Right forelimb (tissue), 1 donor: ENCODE data around the gene PRR36.
"Not testable (repeated sequence)": the region's sequence is repeated elsewhere in the genome, so short reads cannot be mapped to it uniquely, and the experiment has no call there.

Source experiments
- DNase-seq: peaks from one replicate; pipeline ENCODE4 v3.0.0-alpha.2; 2018

PRR36 gene

GRCh38 chr19:7874076-7874896 lies at the start of gene PRR36:
TSS of gene PRR36 (minus strand) at chr19:7874390. CDS start at chr19:7873689, 701 bp downstream.
- no peak for DNase-seq

GRCh38 chr19:7923295-7924191 lies 49.4 kb upstream of the PRR36 start:
- DNase-seq, result no peak

- no peak for DNase-seq
These were observed 48.6 kb upstream of the PRR36 start for GRCh38 chr19:7922836-7923195.

- no peak for DNase-seq
These were observed 48.0 kb upstream of the PRR36 start for GRCh38 chr19:7921967-7922835.

- DNase-seq, result no peak
These were observed 47.2 kb upstream of the PRR36 start for GRCh38 chr19:7921302-7921966.

GRCh38 chr19:7920519-7921301 lies 46.5 kb upstream of the PRR36 start:
- peak; percentile 100 for DNase-seq

- peak; percentile 98 for DNase-seq
These were observed 45.7 kb upstream of the PRR36 start, which contains the start of gene SNAPC2 for GRCh38 chr19:7919610-7920518. TSS of gene SNAPC2 (plus strand) at chr19:7920338. CDS start at chr19:7920367, 29 bp downstream.

GRCh38 chr19:7918615-7919421 lies 44.6 kb upstream of the PRR36 start:
- no peak for DNase-seq

GRCh38 chr19:7918062-7918614 lies 43.9 kb upstream of the PRR36 start:
- not testable (repeated sequence) for DNase-seq

- DNase-seq, result no peak
These were observed 43.3 kb upstream of the PRR36 start for GRCh38 chr19:7917267-7918061.

GRCh38 chr19:7916955-7917266 lies 42.7 kb upstream of the PRR36 start:
- DNase-seq, result no peak

GRCh38 chr19:7916103-7916954 lies 42.1 kb upstream of the PRR36 start:
- no peak for DNase-seq

- no peak for DNase-seq
These were observed 41.3 kb upstream of the PRR36 start for GRCh38 chr19:7915250-7916102.

GRCh38 chr19:7914598-7915045 lies 40.4 kb upstream of the PRR36 start, which contains the start of gene TGFBR3L:
TSS of gene TGFBR3L (plus strand) at chr19:7914830.
- no peak for DNase-seq

GRCh38 chr19:7914099-7914498 lies 39.9 kb upstream of the PRR36 start:
- no peak for DNase-seq

- no peak for DNase-seq
These were observed 39.5 kb upstream of the PRR36 start for GRCh38 chr19:7913652-7914051.
